ENCODE results near the gene ZNF768.

DNA sequence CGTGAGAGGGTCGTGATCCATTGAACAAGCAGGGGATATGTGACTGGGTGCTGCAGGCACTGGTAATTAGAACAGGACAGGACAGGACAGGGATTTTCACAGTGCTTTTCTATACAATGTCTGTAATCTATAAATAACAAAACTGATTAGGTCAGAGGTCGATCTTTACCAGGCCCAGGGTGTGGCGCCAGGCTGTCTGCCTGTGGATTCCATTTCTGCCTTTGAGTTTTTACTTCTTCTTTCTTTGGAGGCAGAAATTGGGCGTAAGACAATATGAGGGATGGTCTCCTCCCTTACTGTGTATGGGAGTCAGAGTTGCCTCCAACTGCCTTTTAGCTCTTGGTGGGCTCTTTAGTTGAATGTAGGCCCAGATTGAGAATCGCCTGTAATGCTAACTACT, 33.3 kb upstream of the ZNF768 start:
- TF ChIP-seq, protein P1, sequence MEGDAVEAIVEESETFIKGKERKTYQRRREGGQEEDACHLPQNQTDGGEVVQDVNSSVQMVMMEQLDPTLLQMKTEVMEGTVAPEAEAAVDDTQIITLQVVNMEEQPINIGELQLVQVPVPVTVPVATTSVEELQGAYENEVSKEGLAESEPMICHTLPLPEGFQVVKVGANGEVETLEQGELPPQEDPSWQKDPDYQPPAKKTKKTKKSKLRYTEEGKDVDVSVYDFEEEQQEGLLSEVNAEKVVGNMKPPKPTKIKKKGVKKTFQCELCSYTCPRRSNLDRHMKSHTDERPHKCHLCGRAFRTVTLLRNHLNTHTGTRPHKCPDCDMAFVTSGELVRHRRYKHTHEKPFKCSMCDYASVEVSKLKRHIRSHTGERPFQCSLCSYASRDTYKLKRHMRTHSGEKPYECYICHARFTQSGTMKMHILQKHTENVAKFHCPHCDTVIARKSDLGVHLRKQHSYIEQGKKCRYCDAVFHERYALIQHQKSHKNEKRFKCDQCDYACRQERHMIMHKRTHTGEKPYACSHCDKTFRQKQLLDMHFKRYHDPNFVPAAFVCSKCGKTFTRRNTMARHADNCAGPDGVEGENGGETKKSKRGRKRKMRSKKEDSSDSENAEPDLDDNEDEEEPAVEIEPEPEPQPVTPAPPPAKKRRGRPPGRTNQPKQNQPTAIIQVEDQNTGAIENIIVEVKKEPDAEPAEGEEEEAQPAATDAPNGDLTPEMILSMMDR (IDR thresholded peaks at IDR 0.05), result no peak
- TF ChIP-seq EZH2 (IDR thresholded peaks at IDR 0.05; ENCODE audit: borderline replicate concordance, insufficient read depth, low read depth, low read length, poor library complexity, severe bottlenecking), result no peak
